HL-60 (cell line): ENCODE measurements around the gene ADAMTS10.

Source experiments
- GABPA ChIP-seq: IDR thresholded peaks from 2 replicates; pipeline ENCODE4 v1.6.1; 2012; ENCODE audit warnings: low read depth
- SPI1 ChIP-seq: IDR thresholded peaks from 2 replicates; pipeline ENCODE4 v1.6.1; 2012; ENCODE audit warnings: low read depth, mild to moderate bottlenecking, borderline replicate concordance
- TF ChIP-seq, protein P1 (sequence below): IDR thresholded peaks from 2 replicates; pipeline ENCODE4 v1.6.1; 2012; ENCODE audit warnings: low read depth; ENCODE audit not compliant: insufficient replicate concordance
- TF ChIP-seq, protein P2 (sequence below): IDR thresholded peaks from one replicate; pipeline ENCODE4 v1.5.1; 2011; ENCODE audit warnings: low read length, control low read depth, inconsistent platforms; ENCODE audit not compliant: insufficient read depth

DNA sequence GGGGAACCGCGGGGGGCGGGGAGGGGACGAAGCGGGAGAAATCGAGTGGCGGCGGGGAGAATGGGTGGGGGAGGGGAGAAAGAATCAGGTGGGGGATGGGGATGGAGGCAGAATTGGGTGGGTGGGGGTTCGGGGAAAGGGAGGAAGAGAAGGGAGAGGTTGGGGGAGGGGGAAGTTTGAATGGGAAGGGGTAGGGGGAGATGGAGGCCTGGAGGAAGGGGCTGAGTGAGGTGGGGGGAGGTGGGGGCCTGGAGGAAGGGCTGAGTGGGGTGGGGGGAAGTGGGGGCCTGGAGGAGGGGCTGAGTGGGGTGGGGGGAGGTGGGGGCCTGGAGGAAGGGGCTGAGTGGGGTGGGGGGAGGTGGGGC lies 403 bp upstream of the ADAMTS10 start:
- TF ChIP-seq, protein P1, sequence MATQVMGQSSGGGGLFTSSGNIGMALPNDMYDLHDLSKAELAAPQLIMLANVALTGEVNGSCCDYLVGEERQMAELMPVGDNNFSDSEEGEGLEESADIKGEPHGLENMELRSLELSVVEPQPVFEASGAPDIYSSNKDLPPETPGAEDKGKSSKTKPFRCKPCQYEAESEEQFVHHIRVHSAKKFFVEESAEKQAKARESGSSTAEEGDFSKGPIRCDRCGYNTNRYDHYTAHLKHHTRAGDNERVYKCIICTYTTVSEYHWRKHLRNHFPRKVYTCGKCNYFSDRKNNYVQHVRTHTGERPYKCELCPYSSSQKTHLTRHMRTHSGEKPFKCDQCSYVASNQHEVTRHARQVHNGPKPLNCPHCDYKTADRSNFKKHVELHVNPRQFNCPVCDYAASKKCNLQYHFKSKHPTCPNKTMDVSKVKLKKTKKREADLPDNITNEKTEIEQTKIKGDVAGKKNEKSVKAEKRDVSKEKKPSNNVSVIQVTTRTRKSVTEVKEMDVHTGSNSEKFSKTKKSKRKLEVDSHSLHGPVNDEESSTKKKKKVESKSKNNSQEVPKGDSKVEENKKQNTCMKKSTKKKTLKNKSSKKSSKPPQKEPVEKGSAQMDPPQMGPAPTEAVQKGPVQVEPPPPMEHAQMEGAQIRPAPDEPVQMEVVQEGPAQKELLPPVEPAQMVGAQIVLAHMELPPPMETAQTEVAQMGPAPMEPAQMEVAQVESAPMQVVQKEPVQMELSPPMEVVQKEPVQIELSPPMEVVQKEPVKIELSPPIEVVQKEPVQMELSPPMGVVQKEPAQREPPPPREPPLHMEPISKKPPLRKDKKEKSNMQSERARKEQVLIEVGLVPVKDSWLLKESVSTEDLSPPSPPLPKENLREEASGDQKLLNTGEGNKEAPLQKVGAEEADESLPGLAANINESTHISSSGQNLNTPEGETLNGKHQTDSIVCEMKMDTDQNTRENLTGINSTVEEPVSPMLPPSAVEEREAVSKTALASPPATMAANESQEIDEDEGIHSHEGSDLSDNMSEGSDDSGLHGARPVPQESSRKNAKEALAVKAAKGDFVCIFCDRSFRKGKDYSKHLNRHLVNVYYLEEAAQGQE, result no peak
- TF ChIP-seq, protein P2, sequence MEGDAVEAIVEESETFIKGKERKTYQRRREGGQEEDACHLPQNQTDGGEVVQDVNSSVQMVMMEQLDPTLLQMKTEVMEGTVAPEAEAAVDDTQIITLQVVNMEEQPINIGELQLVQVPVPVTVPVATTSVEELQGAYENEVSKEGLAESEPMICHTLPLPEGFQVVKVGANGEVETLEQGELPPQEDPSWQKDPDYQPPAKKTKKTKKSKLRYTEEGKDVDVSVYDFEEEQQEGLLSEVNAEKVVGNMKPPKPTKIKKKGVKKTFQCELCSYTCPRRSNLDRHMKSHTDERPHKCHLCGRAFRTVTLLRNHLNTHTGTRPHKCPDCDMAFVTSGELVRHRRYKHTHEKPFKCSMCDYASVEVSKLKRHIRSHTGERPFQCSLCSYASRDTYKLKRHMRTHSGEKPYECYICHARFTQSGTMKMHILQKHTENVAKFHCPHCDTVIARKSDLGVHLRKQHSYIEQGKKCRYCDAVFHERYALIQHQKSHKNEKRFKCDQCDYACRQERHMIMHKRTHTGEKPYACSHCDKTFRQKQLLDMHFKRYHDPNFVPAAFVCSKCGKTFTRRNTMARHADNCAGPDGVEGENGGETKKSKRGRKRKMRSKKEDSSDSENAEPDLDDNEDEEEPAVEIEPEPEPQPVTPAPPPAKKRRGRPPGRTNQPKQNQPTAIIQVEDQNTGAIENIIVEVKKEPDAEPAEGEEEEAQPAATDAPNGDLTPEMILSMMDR, result no peak
- TF ChIP-seq SPI1 (no peak), GABPA (no peak)
